HG03196 (cell line): ENCODE data around the gene C22orf39.

Experiments
- ATAC-seq: cut with Tn5 transposase; IDR thresholded peaks from one replicate; pipeline ENCODE4 v1.9.1; 2021; ENCODE audit not compliant: unreplicated experiment

Gene C22orf39

GRCh38 chr22:19402642-19403191 lies 44.8 kb downstream of the C22orf39 start:
- no peak for ATAC-seq

GRCh38 chr22:19401483-19401882 lies 46.0 kb downstream of the C22orf39 start:
- ATAC-seq: no peak

- ATAC-seq: no peak
Observed at GRCh38 chr22:19400881-19401280, 46.6 kb downstream of the C22orf39 start.

- no peak for ATAC-seq
Observed at GRCh38 chr22:19398652-19399051, 48.9 kb downstream of the C22orf39 start.

GRCh38 chr22:19398206-19398605 lies 49.3 kb downstream of the C22orf39 start:
- no peak for ATAC-seq

- no peak for ATAC-seq
Observed at GRCh38 chr22:19397734-19398104, 49.8 kb downstream of the C22orf39 start.

GRCh38 chr22:19396934-19397733 lies 50.4 kb downstream of the C22orf39 start:
- ATAC-seq: no peak

- ATAC-seq: no peak
Observed at GRCh38 chr22:19396561-19396933, 51.0 kb downstream of the C22orf39 start.

- no peak for ATAC-seq
Observed at GRCh38 chr22:19395276-19395675, 52.2 kb downstream of the C22orf39 start.

GRCh38 chr22:19394274-19395050 lies 53.0 kb downstream of the C22orf39 start:
- no peak for ATAC-seq

GRCh38 chr22:19393704-19394103 lies 53.8 kb downstream of the C22orf39 start:
- ATAC-seq: no peak
